Liver (tissue), 3 donors: ENCODE measurements around the gene FAM25A.
"Not testable (repeated sequence)": the region's sequence is repeated elsewhere in the genome, so short reads cannot be mapped to it uniquely, and the experiment has no call there.

ENCODE experiments used
- RAD21 ChIP-seq, 2 donors: IDR thresholded peaks; 2 replicates each; pipeline ENCODE4 v1.6.1; 2016; ENCODE audit warnings: antibody characterized with exemption in 2 of 2, mild to moderate bottlenecking in 2 of 2
- RXRA ChIP-seq, 2 donors: IDR thresholded peaks; 2 replicates each; pipeline ENCODE4 v1.6.1; 2017 to 2018; ENCODE audit warnings: antibody characterized with exemption in 2 of 2, mild to moderate bottlenecking in 1 of 2
- SP1 ChIP-seq: IDR thresholded peaks from 2 replicates; pipeline ENCODE4 v1.6.1; 2018; ENCODE audit warnings: antibody characterized with exemption, mild to moderate bottlenecking
- TAF1 ChIP-seq: conservative IDR thresholded peaks from 2 replicates; pipeline ENCODE4 v1.6.1; 2016; ENCODE audit warnings: antibody characterized with exemption, mild to moderate bottlenecking
- YY1 ChIP-seq: IDR thresholded peaks from 2 replicates; pipeline ENCODE4 v1.6.1; 2016; ENCODE audit warnings: antibody characterized with exemption, mild to moderate bottlenecking
- TF ChIP-seq, protein P1 (sequence below): fragments of 150-350 bp; IDR thresholded peaks from 2 replicates; pipeline ENCODE4 v1.5.1; 2017; ENCODE audit warnings: improper control_type of control experiment, low read depth, low read length; ENCODE audit not compliant: missing input control
- TF ChIP-seq, protein P2 (sequence below): IDR thresholded peaks from 2 replicates; pipeline ENCODE4 v1.6.1; 2016; ENCODE audit warnings: antibody characterized with exemption
- TF ChIP-seq, protein P3 (sequence below): IDR thresholded peaks from 2 replicates; pipeline ENCODE4 v1.6.1; 2016; ENCODE audit warnings: antibody characterized with exemption, mild to moderate bottlenecking
- TF ChIP-seq, protein P4 (sequence below): IDR thresholded peaks from 2 replicates; pipeline ENCODE4 v1.6.1; 2016; ENCODE audit warnings: antibody characterized with exemption
- donor health status: healthy.
- donor health status: healthy.

DNA sequence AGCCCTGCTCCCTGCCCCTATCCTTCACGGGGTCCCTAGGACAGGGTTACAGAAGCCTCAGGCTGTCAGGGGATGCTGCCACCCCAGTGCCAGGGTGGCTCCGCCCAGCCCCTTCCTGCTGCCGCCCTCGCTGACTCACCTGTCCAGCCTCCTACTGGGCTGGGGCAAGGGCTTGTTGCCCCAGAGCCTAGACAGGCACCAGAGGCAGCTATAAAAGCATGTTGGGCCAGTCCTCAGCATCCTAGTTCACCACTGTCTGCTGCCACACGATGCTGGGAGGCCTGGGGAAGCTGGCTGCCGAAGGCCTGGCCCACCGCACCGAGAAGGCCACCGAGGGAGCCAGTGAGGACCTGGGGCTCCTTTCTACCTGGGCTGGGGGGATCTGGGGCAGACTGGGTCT, at the start of gene FAM25A:
- TF ChIP-seq, protein P1, sequence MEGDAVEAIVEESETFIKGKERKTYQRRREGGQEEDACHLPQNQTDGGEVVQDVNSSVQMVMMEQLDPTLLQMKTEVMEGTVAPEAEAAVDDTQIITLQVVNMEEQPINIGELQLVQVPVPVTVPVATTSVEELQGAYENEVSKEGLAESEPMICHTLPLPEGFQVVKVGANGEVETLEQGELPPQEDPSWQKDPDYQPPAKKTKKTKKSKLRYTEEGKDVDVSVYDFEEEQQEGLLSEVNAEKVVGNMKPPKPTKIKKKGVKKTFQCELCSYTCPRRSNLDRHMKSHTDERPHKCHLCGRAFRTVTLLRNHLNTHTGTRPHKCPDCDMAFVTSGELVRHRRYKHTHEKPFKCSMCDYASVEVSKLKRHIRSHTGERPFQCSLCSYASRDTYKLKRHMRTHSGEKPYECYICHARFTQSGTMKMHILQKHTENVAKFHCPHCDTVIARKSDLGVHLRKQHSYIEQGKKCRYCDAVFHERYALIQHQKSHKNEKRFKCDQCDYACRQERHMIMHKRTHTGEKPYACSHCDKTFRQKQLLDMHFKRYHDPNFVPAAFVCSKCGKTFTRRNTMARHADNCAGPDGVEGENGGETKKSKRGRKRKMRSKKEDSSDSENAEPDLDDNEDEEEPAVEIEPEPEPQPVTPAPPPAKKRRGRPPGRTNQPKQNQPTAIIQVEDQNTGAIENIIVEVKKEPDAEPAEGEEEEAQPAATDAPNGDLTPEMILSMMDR = not testable (repeated sequence)
- not testable (repeated sequence) for TF ChIP-seq TAF1; SP1; YY1; RAD21 (IDR thresholded peaks at IDR 0.05); RXRA (IDR thresholded peaks at IDR 0.05)
- TF ChIP-seq, protein P2, sequence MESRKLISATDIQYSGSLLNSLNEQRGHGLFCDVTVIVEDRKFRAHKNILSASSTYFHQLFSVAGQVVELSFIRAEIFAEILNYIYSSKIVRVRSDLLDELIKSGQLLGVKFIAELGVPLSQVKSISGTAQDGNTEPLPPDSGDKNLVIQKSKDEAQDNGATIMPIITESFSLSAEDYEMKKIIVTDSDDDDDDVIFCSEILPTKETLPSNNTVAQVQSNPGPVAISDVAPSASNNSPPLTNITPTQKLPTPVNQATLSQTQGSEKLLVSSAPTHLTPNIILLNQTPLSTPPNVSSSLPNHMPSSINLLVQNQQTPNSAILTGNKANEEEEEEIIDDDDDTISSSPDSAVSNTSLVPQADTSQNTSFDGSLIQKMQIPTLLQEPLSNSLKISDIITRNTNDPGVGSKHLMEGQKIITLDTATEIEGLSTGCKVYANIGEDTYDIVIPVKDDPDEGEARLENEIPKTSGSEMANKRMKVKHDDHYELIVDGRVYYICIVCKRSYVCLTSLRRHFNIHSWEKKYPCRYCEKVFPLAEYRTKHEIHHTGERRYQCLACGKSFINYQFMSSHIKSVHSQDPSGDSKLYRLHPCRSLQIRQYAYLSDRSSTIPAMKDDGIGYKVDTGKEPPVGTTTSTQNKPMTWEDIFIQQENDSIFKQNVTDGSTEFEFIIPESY = not testable (repeated sequence)
- TF ChIP-seq, protein P3, sequence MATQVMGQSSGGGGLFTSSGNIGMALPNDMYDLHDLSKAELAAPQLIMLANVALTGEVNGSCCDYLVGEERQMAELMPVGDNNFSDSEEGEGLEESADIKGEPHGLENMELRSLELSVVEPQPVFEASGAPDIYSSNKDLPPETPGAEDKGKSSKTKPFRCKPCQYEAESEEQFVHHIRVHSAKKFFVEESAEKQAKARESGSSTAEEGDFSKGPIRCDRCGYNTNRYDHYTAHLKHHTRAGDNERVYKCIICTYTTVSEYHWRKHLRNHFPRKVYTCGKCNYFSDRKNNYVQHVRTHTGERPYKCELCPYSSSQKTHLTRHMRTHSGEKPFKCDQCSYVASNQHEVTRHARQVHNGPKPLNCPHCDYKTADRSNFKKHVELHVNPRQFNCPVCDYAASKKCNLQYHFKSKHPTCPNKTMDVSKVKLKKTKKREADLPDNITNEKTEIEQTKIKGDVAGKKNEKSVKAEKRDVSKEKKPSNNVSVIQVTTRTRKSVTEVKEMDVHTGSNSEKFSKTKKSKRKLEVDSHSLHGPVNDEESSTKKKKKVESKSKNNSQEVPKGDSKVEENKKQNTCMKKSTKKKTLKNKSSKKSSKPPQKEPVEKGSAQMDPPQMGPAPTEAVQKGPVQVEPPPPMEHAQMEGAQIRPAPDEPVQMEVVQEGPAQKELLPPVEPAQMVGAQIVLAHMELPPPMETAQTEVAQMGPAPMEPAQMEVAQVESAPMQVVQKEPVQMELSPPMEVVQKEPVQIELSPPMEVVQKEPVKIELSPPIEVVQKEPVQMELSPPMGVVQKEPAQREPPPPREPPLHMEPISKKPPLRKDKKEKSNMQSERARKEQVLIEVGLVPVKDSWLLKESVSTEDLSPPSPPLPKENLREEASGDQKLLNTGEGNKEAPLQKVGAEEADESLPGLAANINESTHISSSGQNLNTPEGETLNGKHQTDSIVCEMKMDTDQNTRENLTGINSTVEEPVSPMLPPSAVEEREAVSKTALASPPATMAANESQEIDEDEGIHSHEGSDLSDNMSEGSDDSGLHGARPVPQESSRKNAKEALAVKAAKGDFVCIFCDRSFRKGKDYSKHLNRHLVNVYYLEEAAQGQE = not testable (repeated sequence)
- TF ChIP-seq, protein P4, sequence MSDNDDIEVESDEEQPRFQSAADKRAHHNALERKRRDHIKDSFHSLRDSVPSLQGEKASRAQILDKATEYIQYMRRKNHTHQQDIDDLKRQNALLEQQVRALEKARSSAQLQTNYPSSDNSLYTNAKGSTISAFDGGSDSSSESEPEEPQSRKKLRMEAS = not testable (repeated sequence)
